ENCODE results near the gene ZBP1.

GRCh38 chr20:57576002-57576401 lies 44.2 kb downstream of the ZBP1 start:
- TF ChIP-seq CTCF (IDR thresholded peaks at IDR 0.05) (no peak), POLR2A (IDR thresholded peaks at IDR 0.05) (no peak)
